ENCODE data around the gene ADAMTS2.
"Not testable (repeated sequence)": the region's sequence is repeated elsewhere in the genome, so short reads cannot be mapped to it uniquely, and the experiment has no call there.

ADAMTS2 gene

GRCh38 chr5:179225387-179225786 lies 119.9 kb downstream of the ADAMTS2 start:
- DNase-seq = no peak

GRCh38 chr5:179224741-179225140 lies 120.5 kb downstream of the ADAMTS2 start:
- no peak for DNase-seq

GRCh38 chr5:179223961-179224360 lies 121.3 kb downstream of the ADAMTS2 start:
- DNase-seq = no peak

DNA sequence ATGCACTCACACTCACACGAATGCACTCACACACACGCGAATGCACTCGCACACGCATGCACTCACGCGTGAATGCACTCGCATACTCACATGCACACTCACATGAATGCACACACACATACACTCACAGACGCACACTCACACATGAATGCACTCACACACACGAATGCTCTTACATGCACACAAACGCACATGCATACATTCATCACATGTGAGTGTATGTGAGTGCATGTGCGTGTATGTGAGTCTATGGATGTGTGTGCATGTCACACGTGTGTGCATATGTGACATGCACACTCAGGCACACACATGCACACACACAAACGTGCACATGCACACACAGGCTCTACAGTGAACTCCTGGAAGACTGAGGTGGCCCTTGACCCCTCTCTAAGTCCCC lies 121.7 kb downstream of the ADAMTS2 start:
- no peak for DNase-seq

GRCh38 chr5:179222246-179223017 lies 122.8 kb downstream of the ADAMTS2 start:
- DNase-seq = no peak

- DNase-seq = no peak
Observed at GRCh38 chr5:179221877-179222220, 123.4 kb downstream of the ADAMTS2 start.

DNA sequence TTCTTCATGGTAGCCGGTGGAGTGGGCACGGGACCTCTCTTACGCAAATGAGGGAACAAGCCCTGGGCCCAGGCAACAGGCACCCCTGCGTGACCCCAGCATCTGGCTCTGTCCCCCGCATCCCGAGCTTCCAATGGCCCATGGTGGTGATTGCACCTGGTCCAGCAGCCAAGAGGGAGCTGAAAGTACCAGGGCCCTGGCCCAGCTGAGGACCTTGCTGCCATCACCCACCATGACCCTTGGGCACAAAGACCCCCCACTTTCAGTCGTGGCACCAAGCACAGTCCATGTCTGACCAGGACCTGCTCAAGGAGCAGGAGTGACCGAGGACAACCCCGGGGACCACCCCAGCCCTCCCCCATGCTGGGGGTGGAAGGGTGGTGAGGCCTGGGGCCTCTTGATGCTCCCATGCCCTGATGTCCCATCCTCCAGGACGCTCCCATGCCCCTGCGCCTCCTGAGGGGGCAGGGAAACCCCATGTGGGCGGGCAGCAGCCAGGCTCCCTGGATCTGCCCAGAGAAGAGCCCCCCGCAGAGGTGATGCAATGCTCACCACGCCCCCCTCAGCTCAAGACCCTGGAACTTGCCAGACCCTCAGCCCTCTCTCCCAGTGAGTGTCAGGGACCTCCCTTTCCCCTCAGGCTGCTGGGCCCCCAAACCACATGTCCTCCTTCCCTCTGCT lies 123.9 kb downstream of the ADAMTS2 start:
- DNase-seq = no peak

GRCh38 chr5:179220716-179221115 lies 124.5 kb downstream of the ADAMTS2 start:
- DNase-seq = no peak

DNA sequence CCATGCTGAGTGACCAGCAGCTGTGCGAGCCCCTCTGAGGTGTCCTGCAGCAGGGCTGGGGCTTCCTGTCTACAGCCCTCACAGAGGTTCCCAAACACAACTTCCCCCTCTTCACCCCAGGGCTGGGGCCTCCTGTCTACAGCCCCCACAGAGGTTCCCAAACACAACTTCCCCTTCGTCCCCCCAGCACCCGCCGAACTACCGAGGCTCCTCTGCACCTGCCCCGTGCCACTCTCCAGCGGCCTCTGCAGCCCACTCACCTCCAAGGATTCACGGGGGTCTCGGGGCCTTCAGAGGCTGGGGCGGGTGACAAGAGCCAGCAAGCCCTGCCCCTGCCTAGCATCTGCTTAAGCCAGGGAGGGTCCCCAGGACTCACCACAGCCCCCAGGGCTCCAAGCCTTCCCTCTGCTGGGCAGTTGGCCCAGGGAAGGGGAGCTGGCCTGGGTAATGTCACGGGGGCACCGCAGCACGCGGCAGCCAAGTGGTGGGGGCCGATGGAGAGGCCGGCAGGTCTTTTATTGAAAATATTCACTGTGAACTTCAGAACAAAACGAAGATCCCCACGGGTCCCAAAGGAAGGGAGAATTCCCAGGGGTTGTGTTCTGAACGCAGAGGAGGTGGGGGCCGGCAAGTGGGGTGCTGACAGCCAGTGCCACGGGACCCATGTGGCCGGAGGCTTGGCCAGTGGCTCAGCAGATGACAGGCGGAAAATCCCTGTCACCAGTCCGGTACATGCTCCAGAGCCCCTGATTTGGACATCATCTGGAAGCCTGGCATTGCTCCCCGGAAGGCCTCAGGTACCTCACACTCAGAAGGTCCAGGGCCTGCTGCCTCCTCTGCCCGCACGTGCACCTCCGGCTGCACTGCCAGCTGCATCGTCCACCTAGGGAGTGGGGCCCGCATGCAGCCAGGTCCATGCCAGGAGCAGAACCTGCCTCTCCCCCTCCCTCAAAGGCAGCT lies 125.3 kb downstream of the ADAMTS2 start:
- DNase-seq = no peak

DNA sequence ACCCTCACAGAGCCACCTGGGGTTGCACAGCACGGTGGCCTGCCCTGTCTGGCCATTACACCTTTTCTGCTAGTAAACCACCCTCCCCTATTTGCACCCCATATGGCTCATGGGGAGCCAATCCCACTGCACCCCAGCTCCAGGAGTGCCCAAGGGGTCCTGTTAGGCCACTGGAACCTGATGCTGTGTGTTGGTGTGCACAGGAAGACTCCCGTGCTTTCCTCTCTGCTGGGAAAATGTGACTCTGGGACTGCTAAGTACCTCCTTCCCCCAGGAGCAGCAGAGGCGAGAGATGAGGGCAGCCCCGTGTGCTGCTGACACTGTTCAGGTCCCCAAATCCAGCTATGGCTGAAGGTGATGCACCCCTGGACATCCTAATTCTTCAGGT lies 126.3 kb downstream of the ADAMTS2 start:
- DNase-seq = no peak

- DNase-seq = no peak
Observed at GRCh38 chr5:179217956-179218942, 127.0 kb downstream of the ADAMTS2 start.

DNA sequence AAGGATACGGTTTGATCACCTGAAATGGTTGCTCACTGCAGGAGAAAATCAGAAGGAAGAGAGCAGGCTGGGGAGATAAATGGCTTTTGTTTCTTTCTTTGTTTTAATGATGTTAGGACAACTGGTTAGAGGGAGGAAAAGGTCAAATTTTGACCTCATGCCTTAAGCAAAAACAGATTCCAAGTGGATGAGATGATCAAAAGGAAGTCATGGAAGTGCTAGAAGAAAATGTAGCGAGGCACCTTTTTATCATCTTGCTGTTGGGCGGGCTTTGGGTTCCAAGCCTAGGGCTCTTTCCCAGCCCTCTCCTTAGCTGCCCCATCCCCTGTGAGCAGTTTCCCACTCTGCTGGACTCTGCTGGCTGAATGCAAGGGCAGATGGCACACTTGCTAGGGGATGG lies 127.9 kb downstream of the ADAMTS2 start:
- DNase-seq = no peak

DNA sequence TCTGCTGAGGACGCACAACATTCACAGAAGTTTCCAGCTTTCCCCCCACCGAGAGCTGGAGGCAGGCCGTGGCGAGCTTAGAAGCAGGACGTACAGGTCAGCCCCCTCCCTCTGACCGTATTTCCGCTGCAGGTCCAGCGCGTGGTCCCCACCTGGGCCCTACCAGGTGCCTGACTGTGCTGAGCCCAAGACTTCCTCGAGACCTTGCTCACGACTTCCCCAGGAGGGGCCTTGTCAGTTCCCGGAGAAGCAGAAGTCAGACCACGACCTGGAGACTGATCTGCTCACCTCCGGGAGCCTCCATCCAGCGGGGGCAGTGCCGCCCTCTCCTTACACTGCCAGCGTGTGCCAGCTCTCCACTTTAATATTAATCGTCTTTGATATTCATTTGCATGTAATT lies 128.9 kb downstream of the ADAMTS2 start:
- not testable (repeated sequence) for DNase-seq

DNA sequence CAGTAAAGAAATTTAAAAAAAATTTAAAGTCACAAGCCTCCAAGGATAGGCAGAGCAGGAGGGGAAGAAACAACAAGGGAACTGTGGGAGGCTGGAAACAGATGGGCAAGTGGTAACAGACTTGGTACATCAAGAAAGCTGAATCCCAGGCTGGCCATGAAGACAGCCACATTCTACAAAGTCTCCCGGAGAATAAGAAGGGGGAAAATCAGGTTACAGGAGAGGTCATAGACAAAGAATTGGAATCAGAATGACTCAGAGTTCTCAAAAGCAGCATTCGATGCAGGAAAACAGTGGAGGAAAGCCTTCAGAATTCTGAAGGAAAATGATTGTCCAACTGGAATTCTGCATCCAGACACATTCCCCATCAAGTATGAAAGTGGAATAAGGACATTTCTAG lies 129.7 kb downstream of the ADAMTS2 start:
- DNase-seq = no peak

DNA sequence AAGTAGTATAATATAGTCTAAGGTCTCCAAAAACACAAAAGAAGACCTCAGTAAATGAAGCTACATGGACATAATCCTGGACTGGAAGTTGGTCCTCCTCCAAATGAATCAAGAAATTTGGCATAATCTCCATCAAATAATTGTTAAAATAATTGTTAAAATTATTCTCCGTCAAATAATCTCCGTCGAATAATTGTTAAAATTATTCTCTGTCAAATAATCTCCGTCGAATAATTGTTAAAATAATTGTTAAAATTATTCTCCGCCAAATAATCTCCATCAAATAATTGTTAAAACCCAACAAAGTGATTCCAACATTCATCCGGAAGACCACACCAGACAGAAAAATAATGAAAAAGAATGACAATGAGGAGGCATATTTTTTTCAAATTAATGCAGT lies 130.6 kb downstream of the ADAMTS2 start:
- DNase-seq = no peak

GRCh38 chr5:179212870-179213269 lies 132.4 kb downstream of the ADAMTS2 start:
- no peak for DNase-seq

GRCh38 chr5:179211631-179212030 lies 133.6 kb downstream of the ADAMTS2 start:
- no peak for DNase-seq

- DNase-seq = no peak
Observed at GRCh38 chr5:179211068-179211467, 134.2 kb downstream of the ADAMTS2 start.

- no peak for DNase-seq
Observed at GRCh38 chr5:179210478-179210877, 134.8 kb downstream of the ADAMTS2 start.

- no peak for DNase-seq
Observed at GRCh38 chr5:179209359-179210150, 135.7 kb downstream of the ADAMTS2 start.

GRCh38 chr5:179208706-179209358 lies 136.4 kb downstream of the ADAMTS2 start:
- no peak for DNase-seq

Data from DMS79 treated with DMSO at 0.1 percent for 48 hours (cell line).